Measurements from ENCODE around the gene AUTS2.

Gene AUTS2

DNA sequence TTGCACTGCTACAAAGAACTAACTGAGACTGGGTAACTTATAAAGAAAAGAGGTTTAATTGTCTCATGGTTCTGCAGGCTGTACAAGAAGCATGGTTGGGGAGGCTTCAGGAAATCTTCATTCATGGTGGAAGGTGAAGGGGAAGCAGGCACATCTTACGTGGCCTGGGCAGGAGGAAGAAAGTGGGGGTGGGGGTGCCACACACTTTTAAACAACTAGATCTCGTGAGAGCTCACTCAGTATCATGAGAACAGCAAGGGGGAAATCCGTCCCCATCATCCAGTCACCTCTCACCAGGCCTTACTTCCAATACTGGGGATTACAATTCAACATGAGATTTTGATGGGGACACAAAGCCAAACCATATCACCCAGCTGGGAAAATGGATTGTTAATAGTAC, 281.7 kb downstream of the AUTS2 start:
- DNase-seq (ENCODE audit: low read depth in 1 of 2, low spot score in 1 of 2): no peak

DNA sequence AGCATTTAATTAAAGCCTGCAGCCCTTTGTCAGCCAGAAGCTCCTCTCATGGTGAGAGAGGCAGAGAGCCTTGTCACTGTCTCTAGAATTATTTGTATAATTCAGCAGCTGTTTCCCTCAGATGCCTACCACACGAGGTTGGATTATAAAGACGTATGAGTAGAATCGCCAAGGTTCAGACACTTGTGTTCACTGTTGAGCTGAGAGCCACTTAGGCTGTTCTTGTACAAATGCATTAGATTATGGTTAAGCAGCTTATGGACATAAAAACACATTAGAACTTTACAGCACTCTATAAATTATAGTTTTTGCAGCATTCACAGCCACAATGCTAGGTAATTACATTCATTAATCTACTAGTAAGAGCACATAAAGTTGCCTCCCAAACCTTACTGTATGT, 282.6 kb downstream of the AUTS2 start:
- DNase-seq (ENCODE audit: low read depth in 1 of 2, low spot score in 1 of 2): no peak

GRCh38 chr7:69882269-69882668, 284.0 kb downstream of the AUTS2 start:
- DNase-seq (ENCODE audit: low read depth in 1 of 2, low spot score in 1 of 2): no peak

DNA sequence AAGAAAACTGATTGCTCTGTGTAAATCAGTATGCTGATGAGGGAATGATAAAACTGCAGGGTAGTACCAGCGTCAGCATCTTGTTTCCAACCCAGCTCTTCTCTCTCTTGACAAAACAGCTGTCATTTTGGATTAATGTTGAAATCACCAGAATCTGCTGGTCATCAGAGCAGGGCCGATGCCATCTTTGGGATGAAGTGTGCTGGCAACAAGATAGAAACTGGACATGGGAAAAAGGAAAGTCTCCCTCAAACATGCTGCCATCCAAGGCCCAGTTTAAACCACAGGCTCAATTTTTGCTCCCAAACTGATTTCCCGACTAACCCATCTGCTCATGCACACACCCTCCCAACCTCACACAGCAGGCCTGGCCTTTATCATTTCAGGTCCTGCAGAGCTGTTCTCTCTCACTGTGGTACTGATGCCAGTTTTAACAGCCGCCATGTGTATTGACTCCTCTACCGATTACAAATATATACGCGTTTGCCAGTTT, 285.2 kb downstream of the AUTS2 start:
- no peak for DNase-seq (ENCODE audit: low read depth in 1 of 2, low spot score in 1 of 2)

DNA sequence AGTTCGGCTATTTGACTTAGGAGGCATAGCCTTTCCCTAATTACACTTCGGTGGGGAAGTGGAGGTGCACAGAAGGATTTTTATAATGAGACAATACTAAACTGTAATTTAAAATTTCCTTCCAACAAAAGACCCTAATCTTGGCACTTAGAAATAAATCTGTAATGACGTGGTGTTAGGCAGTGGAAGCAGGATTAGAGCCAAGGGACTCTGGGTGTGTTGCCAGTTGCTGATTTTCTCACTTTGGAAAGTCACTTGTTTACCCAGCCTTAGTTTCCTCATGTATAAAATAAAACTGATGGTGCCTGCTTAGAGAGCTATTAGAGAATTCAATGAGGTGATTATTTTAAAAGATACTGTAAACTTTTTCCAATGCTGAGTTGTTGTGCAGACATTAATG, 287.2 kb downstream of the AUTS2 start:
- no peak for DNase-seq (ENCODE audit: low read depth in 1 of 2, low spot score in 1 of 2)

DNA sequence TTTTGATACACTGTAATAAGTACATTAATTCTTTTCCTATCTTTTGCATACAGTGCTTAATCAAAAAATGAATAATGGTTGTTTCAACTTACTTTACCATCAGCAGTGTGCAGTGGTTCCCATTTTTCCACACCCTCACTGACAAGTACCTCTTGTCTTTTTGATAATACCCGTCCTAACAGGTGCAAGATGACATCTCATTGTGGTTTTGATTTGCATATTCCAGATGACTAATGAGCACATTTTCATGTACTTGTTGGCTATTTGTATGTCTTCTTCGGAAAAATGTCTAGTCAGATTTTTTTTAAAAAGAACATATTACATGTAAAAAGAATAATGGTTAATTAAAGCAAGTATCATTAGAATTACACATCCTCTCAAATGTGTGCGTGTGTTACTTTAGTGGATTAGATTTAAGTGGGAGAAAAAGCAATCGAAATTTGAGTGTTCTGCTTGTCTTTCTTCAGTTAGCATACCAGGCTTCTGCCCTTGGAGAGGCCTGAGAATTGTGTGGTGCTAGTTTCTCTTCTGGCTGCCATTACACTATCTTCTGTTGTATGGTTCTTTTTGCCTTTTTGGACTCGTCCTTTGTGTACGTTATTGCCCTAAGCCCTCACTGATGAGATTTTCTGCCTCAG, 291.2 kb downstream of the AUTS2 start:
- DNase-seq (ENCODE audit: low read depth in 1 of 2, low spot score in 1 of 2): no peak

- no peak for DNase-seq (ENCODE audit: low read depth in 1 of 2, low spot score in 1 of 2)
These were observed 291.7 kb downstream of the AUTS2 start for GRCh38 chr7:69889976-69890351.

- no peak for DNase-seq (ENCODE audit: low read depth in 1 of 2, low spot score in 1 of 2)
These were observed 294.5 kb downstream of the AUTS2 start for GRCh38 chr7:69892790-69893189.

GRCh38 chr7:69893906-69894305, 295.6 kb downstream of the AUTS2 start:
- DNase-seq (ENCODE audit: low read depth in 1 of 2, low spot score in 1 of 2): no peak

DNA sequence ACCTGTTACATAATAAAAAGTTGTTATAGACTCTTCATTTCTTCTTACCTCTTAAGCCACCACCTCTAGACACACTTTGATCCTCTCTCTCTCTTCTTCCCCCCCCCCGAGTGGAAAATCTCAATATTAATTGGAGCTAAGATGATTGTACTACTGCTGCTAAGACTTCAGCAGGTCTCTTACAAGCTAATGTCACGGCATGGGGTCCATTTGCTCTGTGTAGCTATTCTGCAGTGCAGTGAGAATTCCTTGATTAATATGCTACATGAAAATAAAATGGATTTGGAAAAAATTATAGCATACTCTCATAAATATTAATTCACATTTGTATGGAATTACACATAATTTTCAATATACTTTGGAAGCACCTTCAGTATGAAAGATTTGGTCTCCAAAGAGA, 297.2 kb downstream of the AUTS2 start:
- no peak for DNase-seq (ENCODE audit: low read depth in 1 of 2, low spot score in 1 of 2)

DNA sequence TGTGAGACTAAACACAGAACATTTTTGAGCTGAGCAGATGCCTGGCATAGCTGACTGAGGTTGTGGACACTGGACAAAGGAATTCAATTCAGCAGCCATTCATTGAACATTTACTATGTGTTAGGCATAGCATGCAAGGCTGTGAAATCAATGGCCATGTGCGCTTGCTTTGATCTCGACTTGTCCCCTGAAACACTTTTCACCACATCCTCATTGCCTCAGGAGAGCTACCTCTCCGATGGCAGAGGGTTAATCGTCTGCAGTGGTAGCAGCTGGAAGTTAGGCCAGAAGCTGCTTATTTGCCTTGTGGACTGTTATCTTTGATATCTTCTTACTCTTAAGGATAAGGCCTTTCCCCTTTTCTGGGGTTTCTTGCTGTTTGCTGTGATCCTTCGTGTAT, 297.8 kb downstream of the AUTS2 start:
- DNase-seq (ENCODE audit: low read depth in 1 of 2, low spot score in 1 of 2): no peak

- DNase-seq (ENCODE audit: low read depth in 1 of 2, low spot score in 1 of 2): no peak
These were observed 299.9 kb downstream of the AUTS2 start for GRCh38 chr7:69898189-69898588.

- no peak for DNase-seq (ENCODE audit: low read depth in 1 of 2, low spot score in 1 of 2)
These were observed 305.1 kb downstream of the AUTS2 start for GRCh38 chr7:69903410-69903809.

DNA sequence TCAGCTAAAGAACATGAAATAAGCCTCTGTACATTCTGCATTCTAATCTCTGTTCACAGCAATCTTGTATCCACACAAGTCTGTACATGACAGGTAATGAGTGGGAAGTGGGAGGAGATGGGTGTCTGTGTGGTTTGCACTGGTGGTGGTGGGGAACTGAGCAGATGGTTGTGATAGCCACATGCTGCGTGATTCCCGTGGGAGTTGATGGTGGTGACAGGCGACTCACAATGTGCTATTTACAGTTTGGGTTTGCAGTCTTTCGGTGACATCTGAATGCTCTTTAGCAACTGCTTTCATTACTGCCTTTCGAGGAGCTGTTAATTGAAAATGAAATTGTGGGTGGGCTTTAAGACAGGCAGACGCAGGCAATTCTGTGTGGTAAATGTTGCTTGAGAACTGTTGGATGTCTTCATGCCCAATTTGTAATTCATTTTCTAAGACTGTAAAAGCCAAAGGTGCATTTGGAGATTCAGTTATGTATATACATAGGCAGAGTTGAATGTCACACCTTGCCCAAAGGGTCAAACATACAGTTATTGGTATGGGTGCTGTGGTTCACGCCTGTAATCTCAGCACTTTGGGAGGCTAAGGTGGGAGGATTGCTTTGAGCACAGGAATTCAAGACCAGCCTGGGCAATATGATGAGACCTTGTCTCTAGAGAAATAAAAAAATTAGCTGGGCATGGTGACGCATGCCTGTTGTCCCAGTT, 308.2 kb downstream of the AUTS2 start:
- no peak for DNase-seq (ENCODE audit: low read depth in 1 of 2, low spot score in 1 of 2)

DNA sequence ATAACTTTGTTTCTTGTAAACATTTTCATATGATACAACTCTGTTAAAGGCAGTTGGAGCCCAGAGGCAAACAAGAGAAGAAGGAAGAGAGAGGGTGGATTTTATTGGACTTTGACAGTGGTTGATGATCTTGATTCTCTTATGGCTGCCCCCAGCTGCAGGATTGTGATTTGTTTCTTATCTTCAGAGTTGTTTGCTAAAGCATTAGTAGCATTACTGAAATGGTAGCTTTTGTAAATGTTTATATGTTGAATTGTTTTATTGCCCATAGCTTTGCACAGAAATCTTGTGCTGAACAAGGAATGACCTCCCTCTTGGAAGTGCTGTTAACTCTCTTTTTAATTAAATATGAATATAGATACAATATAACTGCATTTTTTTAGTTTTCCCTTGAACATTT, 309.4 kb downstream of the AUTS2 start:
- DNase-seq (ENCODE audit: low read depth in 1 of 2, low spot score in 1 of 2): no peak

DNA sequence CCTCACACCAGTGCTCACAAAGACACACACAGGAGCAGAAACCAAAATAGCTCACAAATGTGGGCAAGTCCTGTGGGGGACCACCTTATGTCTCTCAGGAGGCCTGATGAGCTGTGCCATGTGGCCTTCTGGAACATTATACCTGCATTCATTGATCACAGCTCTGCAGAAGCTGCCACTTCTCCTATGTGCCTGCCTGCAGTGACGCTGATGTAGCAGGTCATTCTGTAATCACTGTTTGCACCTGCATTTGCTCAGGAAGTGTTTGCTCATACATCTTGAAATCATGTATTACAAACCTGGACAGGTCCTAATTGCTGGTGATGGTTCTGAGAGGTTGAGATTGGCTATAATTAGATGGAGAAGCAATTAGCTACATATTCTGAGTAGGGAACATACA, 310.2 kb downstream of the AUTS2 start:
- no peak for DNase-seq (ENCODE audit: low read depth in 1 of 2, low spot score in 1 of 2)

DNA sequence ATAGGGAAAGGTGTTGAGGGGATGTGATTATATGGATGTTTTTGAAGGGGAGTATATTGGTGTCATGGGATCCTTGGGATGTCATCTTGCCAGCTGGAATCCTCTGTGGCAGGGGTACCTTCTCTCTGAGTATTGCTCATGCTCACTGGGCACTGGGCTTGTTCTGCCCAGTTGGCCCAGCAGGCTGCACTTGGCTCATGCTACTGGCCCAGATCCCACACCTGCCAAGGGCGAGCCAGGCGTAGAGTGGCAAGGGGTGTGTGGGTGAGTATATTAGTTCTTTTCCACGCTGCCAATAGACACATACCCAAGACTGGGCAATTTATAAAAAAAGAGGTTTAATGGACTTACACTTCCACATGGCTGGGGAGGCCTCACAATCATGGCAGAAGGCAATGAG, 311.9 kb downstream of the AUTS2 start:
- no peak for DNase-seq (ENCODE audit: low read depth in 1 of 2, low spot score in 1 of 2)

DNA sequence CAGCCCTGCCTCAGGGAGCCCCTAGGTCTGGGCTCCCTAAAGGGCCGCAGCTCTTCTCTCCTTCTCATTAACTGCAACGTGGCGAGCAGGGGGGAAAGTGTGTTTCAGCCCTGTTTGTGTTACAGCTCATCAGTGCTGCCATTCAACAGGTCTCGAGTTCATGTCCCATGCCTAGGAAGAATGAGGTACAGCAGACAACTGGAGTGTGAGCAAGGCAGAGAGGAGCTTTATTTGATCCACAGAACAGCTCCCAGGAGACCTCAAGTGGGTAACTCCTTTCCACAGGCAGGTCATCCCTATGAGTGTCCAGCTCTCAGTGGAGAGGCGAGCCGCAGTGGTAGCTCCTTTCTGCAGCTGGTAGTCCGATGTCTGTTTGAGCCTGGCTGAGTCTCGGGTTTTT, 313.1 kb downstream of the AUTS2 start:
- DNase-seq (ENCODE audit: low read depth in 1 of 2, low spot score in 1 of 2): no peak

- DNase-seq (ENCODE audit: low read depth in 1 of 2, low spot score in 1 of 2): no peak
These were observed 313.9 kb downstream of the AUTS2 start for GRCh38 chr7:69912141-69912540.

- no peak for DNase-seq (ENCODE audit: low read depth in 1 of 2, low spot score in 1 of 2)
These were observed 314.6 kb downstream of the AUTS2 start for GRCh38 chr7:69912846-69913245.

DNA sequence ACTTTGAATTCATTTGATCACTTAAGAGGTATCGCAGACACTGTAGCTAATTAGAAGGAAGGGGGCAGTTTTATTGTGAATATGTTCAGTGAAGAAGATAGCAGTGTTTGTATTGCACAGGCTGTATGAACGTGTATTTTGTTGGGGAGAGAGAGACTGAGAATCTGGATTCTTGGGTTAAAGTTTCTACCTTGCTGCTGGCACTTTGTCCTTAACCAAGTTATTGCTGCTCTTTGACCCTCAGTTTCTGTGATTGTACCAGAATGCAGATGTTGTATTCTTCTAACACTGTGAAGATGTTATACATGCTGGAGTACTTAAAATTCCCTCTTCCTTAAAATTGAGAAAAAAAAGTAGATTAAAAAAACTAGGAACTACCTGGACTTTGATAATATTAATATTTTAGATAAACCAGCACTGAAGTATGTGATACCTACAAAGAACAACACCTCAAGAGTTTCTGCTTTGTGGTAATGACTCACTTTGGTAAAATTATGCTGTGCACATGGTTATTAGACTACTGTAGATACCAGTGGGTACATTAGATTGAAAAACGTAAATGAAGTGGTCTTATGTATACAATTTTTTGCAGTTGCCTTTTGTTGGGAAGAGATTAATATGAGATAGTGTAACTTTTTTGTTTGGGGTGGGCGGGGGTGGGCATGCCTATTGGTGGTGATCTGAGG, 321.3 kb downstream of the AUTS2 start:
- DNase-seq (ENCODE audit: low read depth in 1 of 2, low spot score in 1 of 2): no peak

DNA sequence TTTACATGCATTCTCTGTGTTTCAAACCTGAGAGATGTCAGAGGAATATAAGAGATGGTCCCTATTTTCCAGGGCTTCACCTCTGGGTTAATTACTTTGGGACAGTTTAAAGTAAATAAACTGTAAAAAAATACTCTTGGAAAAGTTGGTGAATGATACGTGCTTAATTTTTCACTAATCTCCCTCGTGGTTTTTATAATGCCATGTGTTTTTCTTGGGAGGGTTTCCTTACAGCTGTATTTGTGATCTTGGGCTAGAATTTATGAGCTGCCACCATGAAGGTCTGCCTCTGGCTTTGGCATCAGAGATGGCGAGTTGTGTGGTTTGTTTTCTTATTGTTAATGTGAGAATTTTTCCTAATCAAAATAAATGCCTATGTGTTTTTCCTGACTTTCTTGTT, 322.5 kb downstream of the AUTS2 start:
- DNase-seq (ENCODE audit: low read depth in 1 of 2, low spot score in 1 of 2): no peak
